B cell (primary cell): ENCODE measurements around the gene SLC38A10. TPM values are rescaled to one million over a fixed set of nuclear protein-coding genes. Genes with fewer than 3 reads are reported as not detected.

Experiments used
- ATAC-seq: fragments of 200-7000 bp; cut with Tn5 transposase; one replicate; pipeline ENCODE4 v1.10.0; 2021; ENCODE audit warnings: low read depth, mild to moderate bottlenecking, moderate number of reproducible peaks, moderate library complexity
- CTCF ChIA-PET: fragments of 350-600 bp; sonication (Branson Sonifier 250); formaldehyde crosslinking; loops from one replicate; lab custom pipeline; 2021; ENCODE audit warnings: antibody characterized with exemption, inconsistent platforms; lab: Charles Lee
- POLR2A ChIA-PET: fragments of 350-600 bp; sonication (Branson Sonifier 250); formaldehyde crosslinking; loops from one replicate; lab custom pipeline; 2021; ENCODE audit warnings: antibody characterized with exemption; lab: Charles Lee
- DNase-seq: peaks from one replicate; pipeline ENCODE4 v3.0.0; 2013
- H2AFZ ChIP-seq: 2 replicates; pipeline ENCODE4 v1.6.1; 2012; ENCODE audit warnings: mild to moderate bottlenecking, low read depth, low read length; ENCODE audit not compliant: insufficient read depth, poor library complexity, severe bottlenecking
- H3K27ac ChIP-seq, 2 donors: 1 replicate in 1 of 2; 2 replicates in 1 of 2; pipeline ENCODE4 v1.5.1; 2012 to 2013; ENCODE audit warnings: low read length in 2 of 2, mild to moderate bottlenecking in 2 of 2, moderate library complexity in 1 of 2
- H3K27me3 ChIP-seq, 4 experiments: fragments of 200-600 bp in 1 of 4; sonication (generic) in 1 of 4; replicated peaks in 1 of 4; 1 replicate in 2 of 4; 2 replicates in 2 of 4; pipeline versions ENCODE4 v1.6.1 to v1.7.0; 2013 to 2016; ENCODE audit warnings: low read length in 3 of 4, mild to moderate bottlenecking in 2 of 4, mixed read lengths in 1 of 4, moderate library complexity in 1 of 4; ENCODE audit not compliant: insufficient read depth in 4 of 4, control insufficient read depth in 3 of 4; ENCODE audit errors: control extremely low read depth in 1 of 4
- H3K36me3 ChIP-seq, 2 experiments: replicated peaks in 1 of 2; 1 replicate in 1 of 2; 2 replicates in 1 of 2; pipeline versions ENCODE4 v1.6.1 to v1.7.1; 2013; ENCODE audit warnings: low read length in 1 of 2; ENCODE audit not compliant: insufficient read depth in 2 of 2, control insufficient read depth in 1 of 2; ENCODE audit errors: control extremely low read depth in 1 of 2, extremely low read depth in 1 of 2
- H3K4me1 ChIP-seq, 2 donors: fragments of 200-600 bp in 1 of 2; sonication (generic) in 1 of 2; 1 replicate in 1 of 2; 2 replicates in 1 of 2; pipeline versions ENCODE4 v1.5.1 to v1.6.1; 2013 to 2017; ENCODE audit warnings: low read length in 2 of 2; ENCODE audit not compliant: control insufficient read depth in 2 of 2, insufficient read depth in 2 of 2
- H3K4me2 ChIP-seq: replicated peaks from 2 replicates; pipeline ENCODE3; 2012; ENCODE audit warnings: mild to moderate bottlenecking, low read depth, low read length; ENCODE audit not compliant: poor library complexity, severe bottlenecking
- H3K4me3 ChIP-seq, 5 experiments: fragments of 200-600 bp in 1 of 5; sonication (generic) in 1 of 5; 1 replicate in 3 of 5; 2 replicates in 2 of 5; pipeline versions ENCODE4 v1.5.1 to v1.7.0; 2011 to 2016; ENCODE audit warnings: low read length in 4 of 5, mild to moderate bottlenecking in 4 of 5, low read depth in 2 of 5, control low read depth in 1 of 5, moderate library complexity in 1 of 5; ENCODE audit not compliant: insufficient read depth in 1 of 5; ENCODE audit errors: control extremely low read depth in 1 of 5, extremely low read depth in 1 of 5
- H3K79me2 ChIP-seq: fragments of 200-600 bp; sonication (generic); one replicate; pipeline ENCODE4 v1.6.0; 2016; ENCODE audit warnings: low read length; ENCODE audit not compliant: control insufficient read depth, insufficient read depth
- H3K9ac ChIP-seq: fragments of 200-600 bp; sonication (generic); 2 replicates; pipeline ENCODE4 v1.6.1; 2017; ENCODE audit warnings: mild to moderate bottlenecking, low read length, moderate library complexity
- H3K9me3 ChIP-seq, 3 donors: one replicate each; pipeline versions ENCODE4 v1.6.1 to v1.7.1; 2013; ENCODE audit warnings: low read length in 2 of 3; ENCODE audit not compliant: control insufficient read depth in 2 of 3, insufficient read depth in 1 of 3; ENCODE audit errors: control extremely low read depth in 1 of 3
- H4K20me1 ChIP-seq: 2 replicates; pipeline ENCODE4 v1.6.0; 2012; ENCODE audit warnings: mild to moderate bottlenecking, low read length; ENCODE audit not compliant: insufficient read depth, control insufficient read depth, poor library complexity, severe bottlenecking
- H3K27ac Mint-ChIP-seq: one replicate; pipeline ENCODE4 v1.8.0; 2021; ENCODE audit warnings: mixed read lengths
- H3K27me3 Mint-ChIP-seq: one replicate; pipeline ENCODE4 v1.8.0; 2021; ENCODE audit warnings: mixed read lengths
- H3K4me1 Mint-ChIP-seq: one replicate; pipeline ENCODE4 v1.8.0; 2021; ENCODE audit warnings: mixed read lengths
- H3K4me3 Mint-ChIP-seq: one replicate; pipeline ENCODE4 v1.8.0; 2021; ENCODE audit warnings: mixed read lengths
- H3K9me3 Mint-ChIP-seq: one replicate; pipeline ENCODE4 v1.8.0; 2022; ENCODE audit warnings: mixed read lengths; ENCODE audit not compliant: insufficient read depth
- EZH2 ChIP-seq: IDR thresholded peaks from 2 replicates; pipeline ENCODE4 v1.6.1; 2012; ENCODE audit warnings: borderline replicate concordance, low read depth, mild to moderate bottlenecking, moderate library complexity, low read length; ENCODE audit not compliant: insufficient read depth, poor library complexity, severe bottlenecking
- WGBS: methylation state at CpG from one replicate; pipeline ENCODE4 v1.1.5; 2013; ENCODE audit warnings: missing lambda C conversion rate; ENCODE audit not compliant: insufficient coverage; 5-methylcytosine and 5-hydroxymethylcytosine counted together
- intact Hi-C: fragments of 100-400 bp; cut with micrococcal nuclease; formaldehyde crosslinking; loops from one replicate; pipeline ENCODE4 v1.10.0; 2022
- polyA plus RNA-seq: library from polyadenylated mRNA; depleted of rRNA; stranded (reverse); fragments of >200 nt; gene quantifications from 2 replicates; pipeline ENCODE4 v1.2.3, GENCODE V29; 2012
- total RNA-seq, 2 donors: library from RNA; stranded (reverse); fragments of 120-200 nt in 1 of 2; gene quantifications; 1 replicate in 1 of 2; 2 replicates in 1 of 2; pipeline versions ENCODE4 v1.2.3 to v1.2.4, GENCODE V29; 2013 to 2022
- TF ChIP-seq, protein P1 (sequence below): fragments of 200-600 bp; IDR thresholded peaks from one replicate; pipeline ENCODE4 v1.8.0; 2022; ENCODE audit warnings: antibody characterized with exemption, mild to moderate bottlenecking

Gene SLC38A10
- total and polyA plus RNA-seq, 2 donors (not counting 1 experiment from before 2014, with no cell fraction given) = 76.1 to 104 TPM

DNA sequence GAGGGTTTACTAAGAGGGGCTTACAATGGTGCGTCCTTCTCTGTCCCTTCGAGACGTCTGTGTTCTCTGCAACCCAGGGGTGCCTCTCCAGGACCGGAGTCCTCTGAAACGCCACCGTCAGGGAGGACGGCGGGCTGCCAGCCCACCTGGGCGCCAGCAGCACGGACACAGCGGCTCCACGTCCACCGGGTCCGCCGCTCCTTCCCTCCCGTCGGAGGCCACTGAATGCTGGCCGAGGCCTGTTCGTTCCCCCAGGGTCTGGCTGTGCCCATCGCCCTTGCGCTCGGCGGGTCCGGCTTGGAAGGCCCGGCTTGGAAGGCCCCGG lies 56.7 kb downstream of the SLC38A10 start:
- ChIA-PET CTCF (interaction anchor here (2.8 to 5.6 kb wide), 2 partner anchors 15 to 95 kb away, joined by 12 to 43 read pairs; partner anchors contain the start of gene CEP131), POLR2A (interaction anchor here (1.0 to 2.4 kb wide), 5 partner anchors 8 to 314 kb away, joined by 3 to 19 read pairs (median 3); partner anchors contain the start of gene CEP131)
- Histone ChIP-seq H3K9me3 (peaks cover 0 to 3% (median 0%) of the 10 kb centered on the region in 3 donors), H3K4me1 (peaks cover 19 to 29% of the 10 kb centered on the region in 2 donors), H4K20me1 (peaks cover 78% of the 10 kb centered on the region), H2AFZ (peak overlapping the region; percentile 96), H3K79me2 (peaks cover 78% of the 10 kb centered on the region), H3K4me3 (peak overlapping the region; percentile 24 to 90 (median 82)), H3K36me3 (peaks cover 0 to 28% of the 10 kb centered on the region in 2 experiments), H3K4me2 (peak overlapping the region; percentile 97), H3K27ac (peak overlapping the region; percentile 18 to 82), H3K9ac (peak overlapping the region; percentile 97), H3K27me3 (no peaks in the 10 kb centered on the region)
- H3K4me3 Mint-ChIP-seq = peak overlapping the region; percentile 93
- no peak for TF ChIP-seq EZH2
- TF ChIP-seq, protein P1, sequence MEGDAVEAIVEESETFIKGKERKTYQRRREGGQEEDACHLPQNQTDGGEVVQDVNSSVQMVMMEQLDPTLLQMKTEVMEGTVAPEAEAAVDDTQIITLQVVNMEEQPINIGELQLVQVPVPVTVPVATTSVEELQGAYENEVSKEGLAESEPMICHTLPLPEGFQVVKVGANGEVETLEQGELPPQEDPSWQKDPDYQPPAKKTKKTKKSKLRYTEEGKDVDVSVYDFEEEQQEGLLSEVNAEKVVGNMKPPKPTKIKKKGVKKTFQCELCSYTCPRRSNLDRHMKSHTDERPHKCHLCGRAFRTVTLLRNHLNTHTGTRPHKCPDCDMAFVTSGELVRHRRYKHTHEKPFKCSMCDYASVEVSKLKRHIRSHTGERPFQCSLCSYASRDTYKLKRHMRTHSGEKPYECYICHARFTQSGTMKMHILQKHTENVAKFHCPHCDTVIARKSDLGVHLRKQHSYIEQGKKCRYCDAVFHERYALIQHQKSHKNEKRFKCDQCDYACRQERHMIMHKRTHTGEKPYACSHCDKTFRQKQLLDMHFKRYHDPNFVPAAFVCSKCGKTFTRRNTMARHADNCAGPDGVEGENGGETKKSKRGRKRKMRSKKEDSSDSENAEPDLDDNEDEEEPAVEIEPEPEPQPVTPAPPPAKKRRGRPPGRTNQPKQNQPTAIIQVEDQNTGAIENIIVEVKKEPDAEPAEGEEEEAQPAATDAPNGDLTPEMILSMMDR = no peak
- under 1% methylated on average over 26 of the region's 26 CpGs for WGBS
- no peaks in the 10 kb centered on the region for H3K9me3 Mint-ChIP-seq
- no peaks in the 10 kb centered on the region for H3K27me3 Mint-ChIP-seq
- H3K27ac Mint-ChIP-seq = peak overlapping the region; percentile 91
- intact Hi-C loops = no loop called here
- H3K4me1 Mint-ChIP-seq = peaks cover 44% of the 10 kb centered on the region
- DNase-seq (no peak), ATAC-seq (no peak)
